PC-3 (cell line): ENCODE data around the gene COL6A1.

ENCODE experiments used
- EZH2 ChIP-seq: fragments of 300-600 bp; sonication (generic); IDR thresholded peaks from one replicate; pipeline ENCODE4 v1.6.1; 2017; ENCODE audit warnings: antibody characterized with exemption, mild to moderate bottlenecking, low read length; ENCODE audit not compliant: unreplicated experiment
- EZH2phosphoT487 ChIP-seq: fragments of 300-600 bp; sonication (generic); IDR thresholded peaks from 2 replicates; pipeline ENCODE4 v1.6.1; 2018; ENCODE audit warnings: mild to moderate bottlenecking, antibody characterized with exemption, low read length, borderline replicate concordance

GRCh38 chr21:46054451-46054881 lies 72.9 kb downstream of the COL6A1 start:
- no peak for TF ChIP-seq EZH2phosphoT487
- no peak for TF ChIP-seq EZH2
